HUES64 (cell line): ENCODE data around the gene ARHGEF6.
A peak's percentile ranks its signal among the peaks of the same experiment; 100 is the strongest.

Experiments used
- H3K27ac ChIP-seq: 2 replicates; pipeline ENCODE4 v1.7.0; 2013; ENCODE audit warnings: low read depth, low read length, inconsistent platforms
- H3K27me3 ChIP-seq: 2 replicates; pipeline ENCODE4 v1.6.1; 2013; ENCODE audit warnings: mild to moderate bottlenecking, low read length; ENCODE audit not compliant: insufficient read depth
- H3K36me3 ChIP-seq: 2 replicates; pipeline ENCODE4 v1.6.1; 2013; ENCODE audit warnings: mild to moderate bottlenecking, low read length; ENCODE audit not compliant: insufficient read depth
- H3K4me1 ChIP-seq: 2 replicates; pipeline ENCODE4 v1.6.1; 2013; ENCODE audit warnings: mild to moderate bottlenecking, low read length, moderate library complexity; ENCODE audit not compliant: insufficient read depth
- H3K4me3 ChIP-seq: 2 replicates; pipeline ENCODE4 v1.5.1; 2013; ENCODE audit warnings: mild to moderate bottlenecking, low read length, moderate library complexity
- H3K9ac ChIP-seq: 2 replicates; pipeline ENCODE4 v1.6.1; 2013; ENCODE audit warnings: mild to moderate bottlenecking, low read depth, low read length
- H3K9me3 ChIP-seq: 2 replicates; pipeline ENCODE4 v1.6.1; 2013; ENCODE audit warnings: low read depth, low read length; ENCODE audit not compliant: insufficient read depth
- WGBS: fragments of 150-250, 120-280 bp; methylation state at CpG from one replicate; pipeline ENCODE4 v1.1.7; 2013; ENCODE audit warnings: missing lambda C conversion rate; 5-methylcytosine and 5-hydroxymethylcytosine counted together

The ARHGEF6 gene

DNA sequence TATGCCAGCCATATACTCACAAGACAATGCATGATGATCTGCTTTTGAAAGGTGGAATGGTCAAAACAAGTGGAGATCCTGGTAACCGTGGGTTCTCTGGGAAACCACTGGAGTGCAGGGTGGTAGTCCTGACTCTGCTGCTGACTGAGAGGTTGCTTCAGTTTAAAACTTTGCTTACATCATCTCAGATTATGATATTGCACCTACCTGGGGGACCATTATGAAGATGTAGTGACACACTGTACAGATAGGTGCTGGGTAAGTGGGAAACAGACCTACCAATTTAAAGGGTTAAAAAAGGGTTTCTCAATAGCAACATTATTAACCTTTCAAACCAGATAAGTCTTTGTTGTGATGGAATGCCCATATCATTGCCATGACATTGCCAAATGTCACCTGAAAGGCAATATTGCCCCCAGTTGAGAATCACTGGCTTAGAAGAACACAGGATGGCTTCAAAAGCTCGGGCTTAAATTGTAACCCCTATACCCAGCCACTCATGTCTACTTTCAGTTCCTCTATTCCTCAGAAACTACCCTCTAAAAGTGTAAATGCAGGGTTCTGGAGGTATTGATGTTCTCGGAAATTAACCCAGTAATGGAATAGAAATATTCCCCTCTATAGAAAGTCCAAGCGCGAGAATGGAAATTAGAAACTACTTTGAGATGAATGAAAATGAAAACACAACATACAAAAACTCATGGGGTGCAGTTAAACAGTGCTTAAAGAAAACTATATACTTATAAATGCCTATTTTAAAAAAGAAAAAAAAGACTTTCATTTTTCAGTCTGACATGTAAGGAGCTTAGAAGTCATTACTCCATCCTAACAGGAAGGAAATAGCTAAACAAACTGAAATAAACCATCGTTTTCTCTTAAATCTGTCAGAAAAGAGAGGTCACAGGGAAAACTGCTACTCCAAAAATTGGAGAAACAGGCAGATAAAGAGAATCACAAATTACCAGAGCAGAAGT, 65.8 kb downstream of the ARHGEF6 start:
- H3K9ac ChIP-seq, result no peak overlapping the region
- whole genome bisulfite sequencing, result 90% methylated on average over 3 of the region's 6 CpGs
- no peaks in the 10 kb centered on the region for H3K36me3 ChIP-seq
- H3K4me3 ChIP-seq, result no peak overlapping the region
- H3K4me1 ChIP-seq, result peaks cover 9% of the 10 kb centered on the region; the same call in 1 of the 2 replicates
- H3K9me3 ChIP-seq, result no peaks in the 10 kb centered on the region
- H3K27ac ChIP-seq, result no peak overlapping the region
- H3K27me3 ChIP-seq, result no peaks in the 10 kb centered on the region

DNA sequence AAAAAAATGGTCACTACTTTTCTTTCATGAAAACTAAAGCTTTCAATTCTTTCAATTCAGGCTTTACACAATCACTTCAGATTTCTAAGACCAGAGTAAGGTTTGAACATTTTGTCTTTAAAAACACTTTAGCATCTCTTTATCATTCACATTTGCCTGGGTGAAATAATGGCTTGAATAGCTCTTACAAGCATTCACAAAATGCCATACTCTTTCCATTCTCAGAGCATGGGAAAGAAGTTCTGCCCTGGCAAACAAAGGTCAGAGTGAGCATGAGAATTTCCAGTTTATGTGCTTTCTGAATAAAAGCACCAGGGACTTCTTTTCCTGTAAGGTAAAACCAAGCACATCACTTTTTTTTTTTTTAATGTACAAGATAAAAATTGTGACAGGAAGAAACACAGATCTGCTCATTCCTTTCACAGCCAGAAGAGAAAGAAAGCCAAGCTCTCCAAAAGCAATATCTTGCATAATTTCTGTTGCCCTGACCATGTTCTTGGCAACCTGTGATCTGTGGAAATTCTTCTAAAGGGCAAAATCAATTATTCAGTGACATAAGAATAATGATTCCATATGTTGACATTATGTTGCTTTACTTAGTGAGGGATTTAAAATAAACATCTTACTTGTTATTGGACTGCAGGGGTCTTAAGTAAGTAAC, 68.0 kb downstream of the ARHGEF6 start:
- Histone ChIP-seq H3K27me3 (no peaks in the 10 kb centered on the region), H3K36me3 (no peaks in the 10 kb centered on the region), H3K4me1 (peaks cover 9% of the 10 kb centered on the region; the same call in 1 of the 2 replicates), H3K27ac (peak overlapping the region; percentile 58; the same call in 1 of the 2 replicates), H3K4me3 (no peak overlapping the region), H3K9ac (no peak overlapping the region), H3K9me3 (no peaks in the 10 kb centered on the region)

DNA sequence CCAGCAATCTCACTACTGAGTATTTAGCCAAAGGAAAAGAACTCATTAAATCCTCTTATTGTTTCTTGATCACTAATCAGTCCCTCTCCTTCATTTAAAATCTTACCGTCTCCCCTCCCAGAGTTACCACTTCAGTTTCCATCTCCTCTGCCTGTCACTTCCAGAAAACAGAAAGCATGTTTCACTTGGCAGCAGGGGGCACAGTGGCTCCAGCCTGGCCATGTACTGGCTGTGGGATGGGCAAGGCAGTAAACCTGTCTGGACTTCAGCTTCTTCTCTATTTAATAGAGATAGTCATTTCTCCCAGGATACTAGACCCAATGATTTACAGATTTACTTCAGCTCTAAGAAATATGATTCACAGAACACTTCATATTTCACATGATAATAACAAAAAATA, 69.6 kb downstream of the ARHGEF6 start:
- Histone ChIP-seq H3K9me3 (no peaks in the 10 kb centered on the region), H3K9ac (no peak overlapping the region), H3K27ac (no peak overlapping the region), H3K4me3 (no peak overlapping the region), H3K36me3 (no peaks in the 10 kb centered on the region), H3K4me1 (peaks cover 9% of the 10 kb centered on the region; the same call in 1 of the 2 replicates), H3K27me3 (no peaks in the 10 kb centered on the region)
- WGBS, result 91% methylated on average over 1 of the region's 1 CpG

DNA sequence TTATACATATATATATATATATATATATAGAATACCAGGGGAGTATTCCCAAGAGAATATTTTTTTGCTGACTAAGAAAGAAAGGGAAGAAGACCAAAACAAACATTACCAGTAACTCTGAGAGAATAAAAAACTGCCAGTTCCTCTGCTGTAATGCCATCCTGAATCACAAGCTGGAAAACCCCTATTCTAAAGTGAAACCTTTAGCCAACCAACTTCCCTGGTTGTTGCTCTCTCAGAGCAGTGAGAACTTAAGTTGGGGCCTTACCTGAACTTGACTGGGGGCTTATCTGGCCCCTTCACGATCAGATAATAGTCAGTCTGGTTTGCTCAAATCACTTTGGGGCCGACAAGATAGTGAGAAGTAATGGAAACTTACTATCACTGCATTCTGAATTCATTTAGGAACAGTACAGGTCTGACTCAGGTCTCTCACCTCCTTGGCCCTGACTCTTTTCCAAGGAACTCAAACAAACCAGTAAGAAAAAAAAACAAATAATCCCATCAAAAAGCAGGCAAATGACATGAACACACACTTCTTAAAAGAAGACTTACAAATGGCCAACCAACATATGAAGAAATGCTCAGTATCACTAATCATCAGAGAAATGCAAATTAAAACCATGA, 70.3 kb downstream of the ARHGEF6 start:
- Histone ChIP-seq H3K4me3 (no peak overlapping the region), H3K9me3 (no peaks in the 10 kb centered on the region), H3K4me1 (peaks cover 9% of the 10 kb centered on the region; the same call in 1 of the 2 replicates), H3K36me3 (no peaks in the 10 kb centered on the region), H3K27ac (no peak overlapping the region), H3K27me3 (no peaks in the 10 kb centered on the region), H3K9ac (no peak overlapping the region)
- 90% methylated on average over 2 of the region's 2 CpGs for WGBS

DNA sequence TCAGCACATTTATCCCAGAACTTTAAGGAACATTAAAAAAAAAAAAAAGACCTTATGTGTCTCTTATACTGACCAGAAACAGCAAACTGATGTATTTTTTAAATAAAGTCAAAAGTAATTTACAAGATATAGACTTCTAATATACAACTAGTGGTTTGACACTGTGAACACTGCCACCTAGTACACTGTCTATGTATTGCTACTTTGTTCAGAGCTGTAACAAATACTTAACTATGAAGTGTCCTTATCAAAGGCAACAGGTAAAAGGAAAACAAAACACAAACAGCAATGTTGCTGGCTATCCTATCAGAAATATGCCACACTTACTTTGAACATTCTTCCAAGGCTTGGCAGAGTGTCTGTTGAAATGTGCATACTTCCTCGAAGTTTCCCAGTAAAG, 72.4 kb downstream of the ARHGEF6 start:
- Histone ChIP-seq H3K9ac (no peak overlapping the region), H3K27me3 (no peaks in the 10 kb centered on the region), H3K27ac (no peak overlapping the region), H3K4me3 (no peak overlapping the region), H3K36me3 (no peaks in the 10 kb centered on the region), H3K9me3 (no peaks in the 10 kb centered on the region), H3K4me1 (peaks cover 9% of the 10 kb centered on the region; the same call in 1 of the 2 replicates)
- no CpG with 5 or more reads among the region's 1 CpG for WGBS

DNA sequence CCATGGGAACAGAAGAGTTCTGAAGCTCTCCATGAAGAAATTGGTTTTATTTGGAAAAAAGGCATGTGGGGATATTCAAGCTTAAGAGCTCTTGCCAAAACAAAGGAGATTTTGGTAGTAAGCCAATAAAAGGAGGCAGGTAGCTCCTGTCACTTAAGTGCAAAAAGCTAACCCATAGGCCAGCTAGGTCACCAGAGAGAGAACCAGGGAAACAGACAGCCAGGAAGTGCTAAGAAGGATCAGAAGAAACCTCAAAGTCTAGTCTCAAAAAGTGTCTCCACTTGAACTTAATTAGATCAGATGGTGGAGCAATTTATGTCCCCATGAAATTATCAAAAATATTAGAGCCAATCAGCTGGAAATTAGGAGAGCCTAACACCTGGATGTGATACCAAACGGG, 83.6 kb downstream of the ARHGEF6 start:
- no peaks in the 10 kb centered on the region for H3K36me3 ChIP-seq
- no peak overlapping the region for H3K27ac ChIP-seq
- 93% methylated on average over 1 of the region's 1 CpG for WGBS
- H3K4me3 ChIP-seq, result no peak overlapping the region
- H3K27me3 ChIP-seq, result no peaks in the 10 kb centered on the region
- peaks cover 4% of the 10 kb centered on the region; the same call in 1 of the 2 replicates for H3K4me1 ChIP-seq
- H3K9ac ChIP-seq, result no peak overlapping the region
- H3K9me3 ChIP-seq, result no peaks in the 10 kb centered on the region

DNA sequence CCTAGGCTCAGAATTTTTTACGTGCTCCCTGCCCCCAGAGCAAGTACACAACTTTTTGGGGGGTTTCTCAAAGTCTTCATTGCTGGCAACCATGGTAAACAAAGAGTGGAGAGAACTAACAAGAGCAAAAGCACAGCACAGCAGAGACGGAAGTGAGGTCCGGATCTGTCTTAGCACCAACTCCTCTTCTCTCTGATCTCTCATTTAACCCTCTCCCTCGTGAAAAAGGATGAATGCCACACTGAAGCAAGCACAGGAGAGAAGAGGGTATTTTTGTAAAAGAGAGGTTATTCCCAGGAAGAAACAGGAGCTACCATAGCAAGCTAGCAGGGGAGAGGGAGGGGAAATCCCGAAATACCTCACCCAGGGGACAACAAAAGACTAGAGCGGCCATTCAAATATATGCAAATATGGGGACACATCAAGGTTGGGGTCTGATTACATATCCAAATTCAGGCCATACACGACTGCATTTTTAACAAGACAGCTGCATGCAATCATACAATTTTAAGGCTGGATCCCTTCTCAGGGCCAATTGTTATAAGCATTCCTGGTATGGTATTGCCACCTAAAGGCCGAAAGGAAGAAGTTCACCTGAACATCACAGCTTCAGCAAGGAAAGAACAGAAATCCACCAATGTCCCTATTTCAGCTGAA, 86.2 kb downstream of the ARHGEF6 start:
- H3K9me3 ChIP-seq, result no peaks in the 10 kb centered on the region
- peak overlapping the region; percentile 81; the same call in 1 of the 2 replicates for H3K27ac ChIP-seq
- H3K4me1 ChIP-seq, result peaks cover 8% of the 10 kb centered on the region
- no peaks in the 10 kb centered on the region for H3K27me3 ChIP-seq
- no peaks in the 10 kb centered on the region for H3K36me3 ChIP-seq
- H3K4me3 ChIP-seq, result no peak overlapping the region
- WGBS, result 33% methylated on average over 6 of the region's 8 CpGs
- H3K9ac ChIP-seq, result no peak overlapping the region

DNA sequence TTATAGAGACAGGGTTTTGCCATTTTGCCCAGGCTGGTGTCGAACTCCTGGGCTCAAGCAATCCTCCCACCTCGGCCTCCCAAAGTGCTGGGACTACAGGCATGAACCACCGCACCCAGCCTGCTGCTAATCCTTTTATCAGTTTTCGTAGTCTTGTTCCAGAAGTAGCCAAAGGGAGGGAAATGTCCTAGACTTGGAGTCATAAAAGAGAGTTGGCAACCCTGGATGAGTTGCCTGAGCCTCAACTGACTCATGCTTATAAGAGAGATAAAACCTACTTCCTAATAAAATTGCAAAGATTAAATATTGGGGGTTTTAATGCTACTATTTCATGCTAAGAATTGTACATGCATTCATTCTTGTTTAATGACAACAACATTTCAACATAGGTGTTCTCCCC, 88.5 kb downstream of the ARHGEF6 start:
- Histone ChIP-seq H3K36me3 (no peaks in the 10 kb centered on the region), H3K9ac (no peak overlapping the region), H3K27ac (no peak overlapping the region), H3K9me3 (no peaks in the 10 kb centered on the region), H3K4me1 (peaks cover 16% of the 10 kb centered on the region), H3K27me3 (no peaks in the 10 kb centered on the region), H3K4me3 (no peak overlapping the region)
- 96% methylated on average over 4 of the region's 4 CpGs for WGBS

DNA sequence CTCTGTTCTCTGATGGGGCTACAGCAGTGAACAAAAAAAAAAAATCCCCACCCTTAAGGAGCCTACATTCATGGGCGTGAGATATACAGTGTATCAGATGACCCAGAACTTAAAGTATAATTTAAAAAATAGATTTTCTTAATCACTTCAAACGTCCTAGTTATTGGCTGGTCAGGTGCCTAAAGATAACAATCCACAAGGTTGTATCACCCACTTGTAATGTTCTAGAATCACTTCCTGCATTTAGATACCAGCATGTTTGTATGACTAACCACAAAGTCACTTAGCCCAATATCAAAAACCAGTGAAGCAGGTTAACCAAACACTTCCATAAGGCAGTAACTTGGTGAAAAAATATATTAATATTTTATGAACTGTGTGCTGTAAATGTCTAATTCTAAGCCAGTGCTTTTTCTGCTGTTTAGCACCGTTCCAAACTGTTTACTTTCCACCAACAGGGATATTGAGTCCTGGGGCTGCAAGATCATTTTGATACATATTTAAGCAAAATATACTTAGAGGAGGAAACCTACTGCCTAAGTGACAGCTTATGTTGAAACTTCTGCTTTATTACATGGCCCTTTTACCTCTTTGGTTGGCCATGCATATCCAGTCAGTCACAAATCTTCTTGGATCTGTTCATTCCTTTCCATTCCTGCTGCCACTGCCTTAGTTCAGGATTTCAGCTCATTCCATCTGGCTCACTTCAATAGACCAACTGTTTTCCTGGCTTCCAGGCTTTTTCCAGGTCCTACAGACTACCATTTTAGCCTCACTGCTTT, 89.5 kb downstream of the ARHGEF6 start:
- Histone ChIP-seq H3K9ac (no peak overlapping the region), H3K4me3 (no peak overlapping the region), H3K27ac (no peak overlapping the region), H3K27me3 (no peaks in the 10 kb centered on the region), H3K36me3 (no peaks in the 10 kb centered on the region), H3K9me3 (no peaks in the 10 kb centered on the region), H3K4me1 (peaks cover 16% of the 10 kb centered on the region)
- 80% methylated on average over 1 of the region's 3 CpGs for WGBS

DNA sequence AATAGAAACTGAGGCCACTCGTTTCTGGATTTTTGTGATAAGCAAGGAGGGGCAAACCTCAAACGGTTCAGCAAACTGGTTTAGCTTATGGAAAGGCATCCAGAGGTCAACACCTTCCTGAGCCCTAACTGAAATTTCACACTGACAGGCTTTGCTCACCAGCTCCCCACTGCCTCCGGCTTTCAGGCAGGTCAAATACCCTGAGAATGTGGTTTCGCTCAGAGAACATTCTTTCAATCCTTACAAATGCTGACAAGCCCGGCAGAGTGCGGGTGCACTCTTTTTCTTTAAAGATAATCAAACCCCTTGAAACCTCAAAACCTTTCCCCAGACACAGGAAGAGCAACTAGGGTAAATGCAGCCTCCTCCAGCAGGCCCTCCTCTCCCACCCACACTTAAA, 91.3 kb downstream of the ARHGEF6 start:
- Histone ChIP-seq H3K4me1 (peaks cover 15% of the 10 kb centered on the region), H3K36me3 (no peaks in the 10 kb centered on the region), H3K9ac (no peak overlapping the region), H3K9me3 (no peaks in the 10 kb centered on the region), H3K27ac (peak overlapping the region; percentile 56), H3K4me3 (no peak overlapping the region), H3K27me3 (no peaks in the 10 kb centered on the region)
- 26% methylated on average over 6 of the region's 6 CpGs for WGBS
